Uterus (tissue), 4 donors: ENCODE data around the gene TNFRSF6B. TPM values are rescaled to one million over a fixed set of nuclear protein-coding genes. Genes with fewer than 3 reads are reported as not detected.
"Not testable (repeated sequence)": the region's sequence is repeated elsewhere in the genome, so short reads cannot be mapped to it uniquely, and the experiment has no call there.

Source experiments
- DNase-seq, 2 donors: peaks; one replicate each; pipeline ENCODE4 v3.0.0-alpha.2; 2019 to 2020
- H3K27ac ChIP-seq, 2 donors: fragments of 200-600 bp; sonication (generic); 1 replicate in 1 of 2; 2 replicates in 1 of 2; pipeline ENCODE4 v1.5.1; 2016 to 2018
- H3K27me3 ChIP-seq, 2 donors: fragments of 200-600 bp; sonication (generic); one replicate each; pipeline ENCODE4 v1.5.1; 2018 to 2019; ENCODE audit warnings: control low read depth in 1 of 2
- H3K36me3 ChIP-seq, 2 donors: fragments of 200-600 bp; sonication (generic); one replicate each; pipeline ENCODE4 v1.5.1; 2019; ENCODE audit warnings: control low read depth in 1 of 2
- H3K4me1 ChIP-seq, 2 donors: fragments of 200-600 bp; sonication (generic); one replicate each; pipeline ENCODE4 v1.5.1; 2018 to 2019; ENCODE audit warnings: control low read depth in 1 of 2
- H3K4me3 ChIP-seq, 2 donors: fragments of 200-600 bp; sonication (generic); 1 replicate in 1 of 2; 2 replicates in 1 of 2; pipeline ENCODE4 v1.5.1; 2018 to 2019; ENCODE audit warnings: mild to moderate bottlenecking in 1 of 2
- H3K9me3 ChIP-seq, 2 donors: fragments of 200-600 bp; sonication (generic); one replicate each; pipeline ENCODE4 v1.5.1; 2019; ENCODE audit warnings: control low read depth in 1 of 2
- CTCF ChIP-seq, 4 experiments: fragments of 200-600 bp in 2 of 4; fragments of 450-650 bp in 2 of 4; sonication (generic) in 2 of 4; IDR thresholded peaks; one replicate each; pipeline ENCODE4 v1.5.1; 2016 to 2019; ENCODE audit warnings: antibody characterized with exemption in 4 of 4, mild to moderate bottlenecking in 2 of 4, moderate library complexity in 1 of 4
- POLR2A ChIP-seq, 2 donors: fragments of 450-650 bp; IDR thresholded peaks; one replicate each; pipeline ENCODE4 v1.6.1; 2016; ENCODE audit warnings: antibody characterized with exemption in 2 of 2, mild to moderate bottlenecking in 1 of 2, moderate library complexity in 1 of 2
- intact Hi-C: fragments of 100-400 bp; cut with DNase I; formaldehyde crosslinking; loops from one replicate; pipeline ENCODE4 v1.15.1; 2023; ENCODE audit warnings: low total_unique reads
- total RNA-seq, 4 donors: library from RNA; depleted of rRNA in 3 of 4; stranded (reverse); fragments of >200 nt in 3 of 4; gene quantifications; one replicate each; pipeline versions ENCODE4 v1.1.0 to v1.2.4, GENCODE V29; 2014 to 2023
- donor health status: DM: yes; HTN: yes; CAD: no.

TNFRSF6B gene
- total RNA-seq, 4 donors from 2014 or later: 0.83 to 4.1 TPM; not detected in 2

- Histone ChIP-seq H3K4me1 (peaks cover 0 to 2% of the 10 kb centered on the region in 2 donors), H3K4me3 (no peak overlapping the region), H3K27ac (no peak overlapping the region), H3K36me3 (no peaks in the 10 kb centered on the region), H3K9me3 (no peaks in the 10 kb centered on the region), H3K27me3 (no peaks in the 10 kb centered on the region)
- TF ChIP-seq CTCF (IDR thresholded peaks at IDR 0.05) (no peak), POLR2A (IDR thresholded peaks at IDR 0.05) (no peak)
- intact Hi-C loops: no loop called here
- DNase-seq: no peak
These were observed 32.2 kb upstream of the TNFRSF6B start for GRCh38 chr20:63664143-63664851.

GRCh38 chr20:63664861-63665594, 31.4 kb upstream of the TNFRSF6B start:
- DNase-seq: no peak
- intact Hi-C loops: no loop called here
- Histone ChIP-seq H3K4me3 (no peak overlapping the region), H3K36me3 (no peaks in the 10 kb centered on the region), H3K27me3 (no peaks in the 10 kb centered on the region), H3K9me3 (no peaks in the 10 kb centered on the region), H3K27ac (no peak overlapping the region), H3K4me1 (no peaks in the 10 kb centered on the region)
- TF ChIP-seq CTCF (IDR thresholded peaks at IDR 0.05) (no peak), POLR2A (IDR thresholded peaks at IDR 0.05) (no peak)

- Histone ChIP-seq H3K4me3 (no peak overlapping the region), H3K4me1 (no peaks in the 10 kb centered on the region), H3K36me3 (no peaks in the 10 kb centered on the region), H3K27ac (no peak overlapping the region), H3K27me3 (no peaks in the 10 kb centered on the region), H3K9me3 (no peaks in the 10 kb centered on the region)
- no peak for DNase-seq
- TF ChIP-seq CTCF (IDR thresholded peaks at IDR 0.05) (no peak), POLR2A (IDR thresholded peaks at IDR 0.05) (no peak)
- intact Hi-C loops: no loop called here
These were observed 30.7 kb upstream of the TNFRSF6B start for GRCh38 chr20:63665708-63666107.

GRCh38 chr20:63667858-63668257, 28.6 kb upstream of the TNFRSF6B start:
- no peaks in the 10 kb centered on the region for H3K36me3 ChIP-seq
- intact Hi-C loops: no loop called here
- TF ChIP-seq CTCF (IDR thresholded peaks at IDR 0.05) (no peak), POLR2A (IDR thresholded peaks at IDR 0.05) (no peak)

GRCh38 chr20:63668351-63668750, 28.1 kb upstream of the TNFRSF6B start:
- H3K4me1 ChIP-seq: no peaks in the 10 kb centered on the region
- H3K9me3 ChIP-seq: no peaks in the 10 kb centered on the region
- H3K36me3 ChIP-seq: no peaks in the 10 kb centered on the region
- no peak overlapping the region for H3K27ac ChIP-seq
- no peaks in the 10 kb centered on the region for H3K27me3 ChIP-seq
- H3K4me3 ChIP-seq: no peak overlapping the region
- DNase-seq: no peak
- TF ChIP-seq POLR2A (IDR thresholded peaks at IDR 0.05): no peak
- TF ChIP-seq CTCF (IDR thresholded peaks at IDR 0.05): no peak
- intact Hi-C loops: no loop called here

More at GRCh38 chr20:63667858-63668257, 28.6 kb upstream of the TNFRSF6B start:
- Histone ChIP-seq H3K9me3 (no peaks in the 10 kb centered on the region), H3K4me3 (no peak overlapping the region), H3K27me3 (no peaks in the 10 kb centered on the region), H3K27ac (no peak overlapping the region), H3K4me1 (no peaks in the 10 kb centered on the region)
- no peak for DNase-seq

- intact Hi-C loops, H3K9me3 ChIP-seq, H3K27ac ChIP-seq, H3K27me3 ChIP-seq, H3K4me1 ChIP-seq, H3K4me3 ChIP-seq, DNase-seq, H3K36me3 ChIP-seq: not testable (repeated sequence)
These were observed 24.8 kb upstream of the TNFRSF6B start for GRCh38 chr20:63671695-63672094.
